ENCODE data around the gene SNX32.

The SNX32 gene

GRCh38 chr11:65797711-65798110 is 36.1 kb upstream of the SNX32 start:
- no peak for DNase-seq

DNA sequence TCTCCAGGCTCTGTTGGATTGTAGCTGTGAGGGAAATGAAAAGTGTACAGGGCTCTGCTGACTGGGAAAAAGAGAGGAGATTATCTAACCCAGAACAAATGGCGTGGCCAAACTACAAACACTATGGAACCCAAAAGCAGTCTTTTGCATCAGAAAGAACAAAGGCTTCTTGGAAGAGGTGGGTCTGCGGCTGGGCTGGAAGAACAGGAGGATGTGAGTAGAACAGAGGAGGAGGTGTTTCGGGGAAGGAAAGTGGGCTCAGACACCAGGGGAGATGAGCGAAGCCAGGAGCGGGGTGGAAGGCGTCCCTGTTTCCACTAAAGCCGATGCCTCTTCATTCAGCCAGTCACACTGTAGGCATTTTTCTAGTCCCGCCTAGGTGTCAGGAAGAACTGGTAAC is 34.9 kb upstream of the SNX32 start:
- DNase-seq: no peak

DNA sequence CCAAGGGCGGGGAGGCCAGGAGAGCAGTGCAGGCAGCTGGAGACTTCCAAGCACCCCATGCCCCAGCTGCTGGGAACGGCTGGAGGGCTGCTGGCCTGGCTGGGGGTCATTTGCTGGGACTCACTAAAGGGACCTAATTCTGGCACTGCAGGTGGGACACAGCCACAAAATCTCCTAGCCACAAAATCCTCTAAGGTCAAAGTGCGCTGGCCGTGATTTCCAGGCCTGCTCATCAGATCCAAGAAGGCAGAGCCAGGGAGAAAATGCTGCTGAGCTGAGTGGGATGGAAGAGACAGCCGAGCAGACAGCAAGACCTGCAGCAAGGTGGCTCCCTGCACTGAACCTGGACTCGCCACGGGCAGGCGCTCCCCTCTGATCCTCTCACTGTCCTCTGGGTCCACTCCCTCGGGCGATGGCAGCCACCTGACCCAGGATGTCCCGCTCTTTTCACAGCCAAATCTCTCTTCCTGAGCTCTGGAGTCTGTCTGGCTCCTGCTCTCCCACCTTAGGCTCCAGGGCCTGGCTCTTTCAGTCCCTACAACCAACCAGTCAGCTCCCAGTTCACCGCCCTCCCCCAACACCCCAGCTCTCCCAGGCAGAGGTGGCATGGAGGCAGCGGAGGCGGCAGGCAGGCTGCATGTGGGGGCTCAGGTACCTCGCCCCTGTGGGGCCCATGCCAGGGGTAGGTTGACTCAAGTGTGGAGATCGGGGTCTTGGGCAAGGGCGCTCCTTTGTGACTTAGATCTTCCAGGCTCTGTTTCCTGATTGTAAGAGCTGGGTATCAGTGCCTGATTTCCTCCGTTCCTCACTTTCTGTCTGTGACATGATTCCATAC is 32.4 kb upstream of the SNX32 start:
- no peak for DNase-seq

GRCh38 chr11:65802841-65803240 is 30.9 kb upstream of the SNX32 start:
- no peak for DNase-seq

DNA sequence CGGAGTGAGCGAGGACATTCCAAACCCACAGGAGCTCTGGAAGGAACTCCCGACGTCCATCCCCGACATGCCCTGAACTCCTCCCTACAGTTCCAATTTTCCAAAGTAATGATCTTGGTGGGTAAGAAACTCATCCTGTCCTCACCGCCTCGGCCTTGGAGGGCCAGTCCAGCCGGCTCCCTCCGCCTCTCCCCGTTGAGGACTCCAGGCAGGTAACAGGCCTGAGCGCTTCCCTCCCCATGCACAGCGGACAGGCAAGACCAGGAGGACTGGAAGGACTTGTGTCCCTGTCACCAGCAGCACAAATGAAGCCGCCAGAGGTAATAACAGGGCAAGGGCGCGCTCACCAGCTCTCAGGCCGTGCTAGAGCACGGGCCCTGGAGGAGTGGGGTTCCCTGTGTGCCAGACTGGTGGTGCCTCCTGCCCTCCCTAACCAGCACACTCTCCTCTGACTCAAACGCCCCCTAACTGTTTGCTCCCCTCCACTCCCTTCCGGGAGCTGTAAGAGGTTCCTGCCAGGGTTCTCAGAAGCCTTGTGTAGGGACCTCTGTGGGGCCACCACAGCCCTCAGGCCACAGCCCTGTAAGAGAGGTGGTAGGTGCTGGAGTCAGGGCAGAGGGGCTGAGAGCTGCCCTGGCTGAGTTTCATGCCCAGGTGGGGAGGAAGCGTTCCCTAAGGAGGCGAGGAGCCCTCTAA is 29.8 kb upstream of the SNX32 start:
- no peak for DNase-seq

GRCh38 chr11:65806979-65807378 is 26.8 kb upstream of the SNX32 start:
- DNase-seq: no peak

DNA sequence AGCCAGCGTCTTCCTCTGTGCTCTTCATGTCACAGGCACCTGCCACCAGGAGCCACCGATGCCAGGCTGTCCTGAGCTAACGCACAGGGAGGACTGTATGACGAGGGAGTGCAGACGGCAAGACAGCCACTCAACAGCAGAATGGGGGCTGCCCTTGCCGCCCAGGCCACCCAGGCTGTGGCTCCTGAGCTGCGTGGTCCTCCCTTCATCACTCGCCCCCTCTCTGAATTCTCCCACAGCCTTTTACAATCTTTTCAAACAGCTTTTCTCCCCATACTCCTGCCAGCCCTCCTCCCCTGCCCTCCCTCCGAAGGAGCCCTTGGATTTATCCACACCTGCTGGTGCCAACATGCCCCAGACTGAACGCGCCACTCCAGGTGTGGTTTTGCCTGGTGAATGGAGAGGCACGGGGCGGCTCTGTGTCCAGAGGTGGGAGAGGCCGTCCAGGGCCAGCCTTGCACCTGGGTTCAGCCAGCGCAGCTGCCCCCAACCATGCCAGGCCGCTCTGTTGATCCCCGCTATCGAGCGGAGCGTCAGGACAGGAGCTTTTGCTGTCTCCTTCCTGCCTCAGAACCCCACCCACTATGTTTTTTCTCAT is 24.9 kb upstream of the SNX32 start:
- DNase-seq: no peak

DNA sequence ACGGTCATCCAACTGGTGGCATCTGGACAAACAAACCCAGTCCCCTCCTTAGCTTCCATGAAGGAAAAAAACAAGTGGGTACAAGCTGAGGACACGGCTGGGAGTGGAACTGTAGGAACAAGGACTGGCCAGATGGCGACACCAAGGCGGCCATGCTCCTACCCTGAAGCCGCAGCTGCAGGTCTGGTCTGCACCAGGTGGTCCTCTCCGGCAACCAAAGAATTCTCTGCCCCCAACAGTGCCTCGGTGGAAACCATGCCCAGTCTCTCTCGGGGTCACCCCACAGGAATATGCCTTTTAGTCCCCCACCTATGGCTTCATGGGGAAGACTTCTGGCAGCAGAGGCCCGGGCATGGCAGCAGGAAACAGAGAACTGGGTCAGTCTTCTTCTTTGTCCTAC is 24.3 kb upstream of the SNX32 start:
- no peak for DNase-seq

GRCh38 chr11:65810046-65810868 is 23.5 kb upstream of the SNX32 start:
- DNase-seq: peak; percentile 38

DNA sequence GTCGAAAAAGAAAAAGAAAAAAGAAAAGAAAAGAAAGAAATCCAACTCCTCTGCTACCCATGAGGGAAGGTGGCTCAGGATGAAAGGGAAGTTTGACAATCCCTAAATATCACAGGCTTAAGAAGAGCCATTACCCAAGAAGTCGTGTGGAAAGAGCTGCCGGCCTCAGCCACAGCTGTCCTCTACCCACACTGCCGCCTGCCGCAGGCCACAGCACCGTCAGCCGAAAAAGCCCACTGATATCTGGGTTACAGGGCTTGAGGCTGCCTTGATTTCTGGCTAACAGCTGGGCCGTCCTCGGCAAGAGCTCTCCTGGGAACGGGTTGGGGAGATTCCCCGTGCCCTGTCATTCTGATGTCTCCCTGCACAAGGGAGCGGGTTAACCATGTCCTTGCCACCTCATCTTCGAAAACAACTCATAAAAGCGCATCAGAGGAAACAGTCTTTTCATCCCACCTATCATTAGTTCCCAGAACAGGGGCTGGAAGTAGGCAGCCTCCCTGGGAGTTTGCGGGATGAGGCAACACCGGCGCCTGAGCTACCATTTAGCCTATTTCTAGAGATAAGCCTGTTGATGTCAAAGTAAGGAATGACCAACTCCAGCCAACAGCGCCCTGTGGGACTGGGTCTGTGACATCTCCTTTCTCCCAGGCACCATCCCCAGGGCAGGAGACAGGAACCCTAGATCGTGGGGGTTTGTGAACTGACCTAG is 21.8 kb upstream of the SNX32 start:
- DNase-seq: no peak

GRCh38 chr11:65814131-65814985 is 19.4 kb upstream of the SNX32 start:
- DNase-seq: no peak

- no peak for DNase-seq
These were observed 18.7 kb upstream of the SNX32 start for GRCh38 chr11:65814986-65815565.

- no peak for DNase-seq
These were observed 17.1 kb upstream of the SNX32 start for GRCh38 chr11:65816696-65817095.

DNA sequence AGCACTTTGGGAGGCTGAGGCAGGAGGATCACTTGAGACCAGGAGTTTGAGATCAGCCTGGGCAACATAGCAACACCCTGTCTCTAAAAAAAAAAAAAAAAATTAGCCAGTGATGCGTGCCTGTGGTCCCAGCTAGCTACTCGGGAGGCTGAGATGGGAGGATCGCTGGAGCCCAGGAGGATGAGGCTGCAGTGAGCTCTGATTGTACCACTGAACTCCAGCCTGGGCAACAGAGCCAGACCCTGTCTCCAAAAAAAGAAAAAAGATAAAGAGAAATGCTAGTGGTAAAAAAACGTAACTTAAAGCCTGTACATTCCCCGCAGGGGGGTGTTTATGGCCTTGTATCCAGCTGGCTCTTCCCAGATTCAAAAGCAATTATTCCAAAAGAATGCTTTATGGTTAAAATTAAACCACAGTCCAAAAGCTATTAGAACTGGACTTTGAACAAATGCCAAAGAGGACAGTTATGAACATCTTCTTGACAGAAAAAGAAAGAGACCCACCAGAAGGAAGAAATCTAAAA is 16.4 kb upstream of the SNX32 start:
- DNase-seq: no peak

GRCh38 chr11:65817835-65818680 is 15.7 kb upstream of the SNX32 start:
- peak; percentile 92 for DNase-seq

GRCh38 chr11:65821107-65821506 is 12.7 kb upstream of the SNX32 start:
- DNase-seq: no peak

GRCh38 chr11:65822776-65823528 is 10.8 kb upstream of the SNX32 start:
- DNase-seq: no peak

DNA sequence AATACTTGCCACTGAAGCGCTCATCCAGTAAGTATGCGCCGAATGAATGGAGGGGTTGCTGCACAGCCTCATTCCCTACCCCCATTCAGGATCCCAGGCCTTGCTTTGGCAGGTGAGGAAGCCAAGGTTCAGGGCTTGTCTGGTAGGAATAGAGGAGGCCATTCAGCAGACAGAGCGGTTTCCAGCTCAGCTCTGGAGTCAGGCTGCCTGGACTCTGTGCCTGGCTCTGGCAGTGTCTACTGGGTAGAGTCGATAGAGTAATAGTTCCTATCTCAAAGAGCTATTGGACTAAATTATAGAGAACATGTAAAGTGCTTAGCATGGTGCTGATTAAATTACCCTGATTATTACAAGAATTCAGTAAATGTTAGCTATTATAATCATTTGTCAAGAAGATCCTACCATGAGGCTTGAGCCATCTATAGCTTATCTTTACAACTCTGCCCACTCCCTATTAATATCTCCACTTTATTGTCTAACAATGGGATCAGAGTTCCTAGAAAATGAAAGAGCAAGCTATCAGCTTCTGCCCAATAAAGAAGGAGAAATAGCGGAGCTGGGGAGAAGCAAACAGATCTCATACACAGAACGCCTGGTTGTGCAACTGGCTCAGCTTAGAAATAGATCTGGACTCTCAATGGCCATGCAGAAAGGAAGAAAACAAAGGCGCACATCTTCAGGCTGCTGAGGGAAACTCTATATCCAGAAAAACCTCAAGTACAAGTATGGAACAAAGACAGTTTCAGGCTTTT is 6.6 kb upstream of the SNX32 start:
- DNase-seq: no peak

All from CD4-positive, alpha-beta T cell treated with Interleukin-21 for 1 hour (primary cell).